MG63 (cell line): ENCODE measurements around the gene MRPL20. TPM values are rescaled to one million over a fixed set of nuclear protein-coding genes. Genes with fewer than 3 reads are reported as not detected.

Experiments used
- DNase-seq: peaks from one replicate; pipeline ENCODE4 v3.0.0-alpha.2; 2020
- H3K27me3 ChIP-seq: fragments of 250-450 bp; sonication (Bioruptor Pico); 2 replicates; pipeline ENCODE4 v1.5.1; 2020; ENCODE audit warnings: mild to moderate bottlenecking, moderate library complexity
- H3K36me3 ChIP-seq: fragments of 250-450 bp; sonication (Bioruptor Pico); 2 replicates; pipeline ENCODE4 v1.5.1; 2020; ENCODE audit warnings: mild to moderate bottlenecking, moderate library complexity
- H3K4me3 ChIP-seq: fragments of 250-450 bp; sonication (Bioruptor Pico); 2 replicates; pipeline ENCODE4 v1.5.1; 2020; ENCODE audit warnings: mild to moderate bottlenecking, moderate library complexity
- H3K9me3 ChIP-seq: fragments of 250-450 bp; sonication (Bioruptor Pico); 2 replicates; pipeline ENCODE4 v1.5.1; 2020; ENCODE audit warnings: mild to moderate bottlenecking, moderate library complexity
- total RNA-seq: library from RNA; depleted of rRNA; stranded (reverse); fragments of >200 nt; shearing (Covaris generic); gene quantifications from 2 replicates; pipeline ENCODE4 v1.2.3, GENCODE V29; 2014; ENCODE audit warnings: low replicate concordance

MRPL20 gene
- total RNA-seq, 1 experiment from 2014 or later: 55.2 TPM

DNA sequence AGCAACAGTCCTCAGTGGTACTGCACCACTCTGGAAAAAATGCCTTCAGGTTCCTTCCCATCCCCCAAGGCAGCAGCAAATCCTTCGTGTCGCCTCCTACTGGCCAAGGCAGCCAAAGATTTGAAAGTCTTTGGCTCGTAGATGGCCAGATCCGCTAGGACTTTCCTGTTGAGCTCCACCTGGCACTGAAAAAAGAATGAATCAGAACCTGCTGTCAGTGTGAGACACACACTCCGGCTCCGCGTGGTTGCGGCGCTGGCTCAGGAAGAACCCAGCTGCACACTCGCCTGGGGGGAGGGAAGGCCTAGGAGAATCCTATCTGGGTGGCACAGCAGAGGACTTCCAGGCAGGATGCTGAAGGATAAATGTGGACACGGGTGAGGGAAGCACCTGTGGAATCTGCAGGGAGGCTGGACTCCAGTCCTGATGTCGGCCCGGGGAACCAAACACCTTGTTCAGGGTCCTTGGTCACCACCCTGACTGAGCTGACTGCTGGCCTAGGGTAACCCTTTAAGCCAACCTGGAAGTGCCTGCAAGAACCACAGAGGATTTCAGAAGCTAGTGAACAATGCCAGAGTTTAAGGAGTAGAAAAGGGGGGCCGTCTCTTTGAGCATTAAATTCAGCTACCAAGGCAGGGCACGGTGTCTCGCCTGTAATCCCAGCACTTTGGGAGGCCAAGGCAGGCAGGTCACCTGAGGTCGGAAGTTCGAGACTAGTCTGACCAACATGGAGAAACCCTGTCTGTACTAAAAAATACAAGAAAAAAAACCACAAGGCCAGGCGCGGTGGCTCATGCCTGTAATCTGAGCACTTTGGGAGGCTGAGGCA lies 4.8 kb downstream of the MRPL20 start:
- H3K36me3 ChIP-seq: peaks cover 83% of the 10 kb centered on the region

DNA sequence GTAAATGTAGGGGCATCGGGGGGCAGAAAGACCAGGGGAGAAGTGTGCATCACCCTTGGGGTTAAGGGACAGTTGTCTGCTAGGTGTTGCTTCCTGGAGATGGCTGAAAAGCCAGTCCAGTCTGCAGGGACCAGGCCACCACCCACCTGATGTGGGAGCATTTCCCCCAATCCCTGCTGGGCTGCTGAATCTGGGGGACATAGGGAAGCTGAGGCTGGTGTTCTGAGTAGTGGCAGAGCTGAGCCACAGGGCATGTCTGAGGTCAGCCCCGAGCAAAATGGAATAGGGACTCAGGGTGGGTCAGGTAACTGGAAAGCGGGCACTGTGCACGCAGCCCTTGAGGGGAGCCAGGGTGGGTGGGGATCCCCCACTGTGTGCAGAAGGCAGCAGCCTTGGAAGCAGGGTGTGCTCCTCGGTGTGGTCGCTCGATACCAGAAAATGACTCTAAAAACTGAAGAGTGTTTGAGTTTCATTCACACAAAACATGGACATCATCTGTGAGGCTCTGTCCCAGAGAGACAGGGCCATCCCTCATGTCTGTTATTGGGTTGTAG lies 5.6 kb downstream of the MRPL20 start:
- no peaks in the 10 kb centered on the region for H3K27me3 ChIP-seq
- no peaks in the 10 kb centered on the region for H3K9me3 ChIP-seq
- H3K4me3 ChIP-seq: no peak overlapping the region; the same call in 1 of the 2 replicates
- H3K36me3 ChIP-seq: peaks cover 86% of the 10 kb centered on the region
- DNase-seq: no peak

More for the DNA sequence above, 4.8 kb downstream of the MRPL20 start:
- H3K9me3 ChIP-seq: no peaks in the 10 kb centered on the region
- H3K4me3 ChIP-seq: no peak overlapping the region
- H3K27me3 ChIP-seq: no peaks in the 10 kb centered on the region
- peak; percentile 68 for DNase-seq

DNA sequence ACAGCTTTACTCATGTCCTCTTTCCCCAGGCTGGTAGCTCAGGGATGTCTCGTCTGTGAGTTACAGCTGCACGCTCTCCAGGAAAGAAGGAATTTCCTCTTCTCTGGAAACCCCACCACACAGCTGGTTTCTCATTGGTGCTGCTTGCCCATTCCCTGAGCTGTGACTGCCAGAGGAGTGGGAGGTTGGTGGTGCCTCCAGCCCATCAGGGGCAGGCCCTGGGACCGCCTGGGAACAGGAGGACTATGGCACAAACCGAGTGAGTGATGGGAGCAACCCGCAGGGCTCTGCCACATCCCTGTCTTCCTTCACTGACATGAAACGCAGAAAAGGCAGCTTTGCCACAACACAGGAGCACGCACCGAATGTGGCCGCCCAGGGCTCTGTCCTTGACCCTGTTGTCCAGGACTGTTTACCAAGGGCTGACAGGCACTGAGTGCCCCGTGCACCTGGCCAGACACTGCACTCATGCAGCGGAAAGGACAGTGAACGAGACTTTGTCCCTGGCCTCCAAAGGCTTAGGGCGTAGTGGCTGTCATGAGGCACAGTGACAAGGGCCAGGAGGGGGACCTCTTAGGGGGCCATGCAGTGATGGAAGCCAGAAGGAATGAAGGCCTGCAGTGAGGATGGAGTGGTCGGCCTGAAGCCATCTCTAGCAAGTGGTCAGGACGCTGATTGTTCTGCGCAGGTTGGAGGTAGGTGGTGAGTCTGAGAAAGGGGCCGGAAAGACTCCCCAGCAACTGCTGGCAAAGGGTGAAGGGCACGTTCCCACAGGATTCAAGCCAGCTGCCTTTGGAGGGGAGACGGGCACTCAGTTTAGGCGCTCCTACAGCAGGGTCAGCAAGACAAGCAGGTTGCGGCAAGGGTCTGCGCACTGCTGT lies 6.3 kb downstream of the MRPL20 start:
- DNase-seq: no peak
- Histone ChIP-seq H3K9me3 (no peaks in the 10 kb centered on the region), H3K36me3 (peaks cover 83% of the 10 kb centered on the region), H3K4me3 (peak overlapping the region; percentile 93), H3K27me3 (no peaks in the 10 kb centered on the region)

DNA sequence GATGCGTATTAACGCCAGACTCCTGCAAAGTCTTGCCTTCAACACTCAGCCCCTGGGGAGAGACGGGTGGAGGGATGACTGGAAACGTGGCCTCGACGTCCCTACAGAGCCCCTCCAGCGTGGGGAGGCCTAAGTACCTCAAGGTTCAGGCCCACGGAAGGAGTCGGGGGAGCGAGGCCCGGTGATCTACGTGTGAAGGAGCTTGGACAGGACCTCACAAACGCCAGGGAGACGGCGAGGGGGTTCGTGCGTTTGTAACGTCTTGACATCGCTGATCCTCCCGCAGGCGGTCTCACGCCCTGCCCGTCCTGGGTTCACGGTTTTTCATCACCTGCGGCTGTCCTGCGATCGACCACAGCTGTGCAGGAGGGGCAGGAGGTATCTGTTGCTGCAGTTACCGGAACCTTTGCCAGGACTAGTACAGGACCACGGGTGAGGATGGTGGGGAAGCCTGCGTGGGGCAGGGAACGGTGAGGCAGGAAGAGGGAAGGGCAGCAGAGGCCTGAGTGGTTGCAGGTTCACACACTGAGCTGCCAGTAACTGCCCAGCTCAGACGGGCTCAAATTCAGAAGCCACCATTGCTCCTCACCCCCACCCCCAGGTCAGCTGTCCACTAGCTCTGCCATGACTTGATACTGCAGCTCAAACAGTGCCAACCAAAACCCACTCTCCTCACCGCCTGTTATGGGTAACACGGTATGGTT lies 7.1 kb downstream of the MRPL20 start:
- DNase-seq: no peak
- H3K9me3 ChIP-seq: no peaks in the 10 kb centered on the region
- peak overlapping the region; percentile 93 for H3K4me3 ChIP-seq
- peaks cover 83% of the 10 kb centered on the region for H3K36me3 ChIP-seq
- H3K27me3 ChIP-seq: no peaks in the 10 kb centered on the region

DNA sequence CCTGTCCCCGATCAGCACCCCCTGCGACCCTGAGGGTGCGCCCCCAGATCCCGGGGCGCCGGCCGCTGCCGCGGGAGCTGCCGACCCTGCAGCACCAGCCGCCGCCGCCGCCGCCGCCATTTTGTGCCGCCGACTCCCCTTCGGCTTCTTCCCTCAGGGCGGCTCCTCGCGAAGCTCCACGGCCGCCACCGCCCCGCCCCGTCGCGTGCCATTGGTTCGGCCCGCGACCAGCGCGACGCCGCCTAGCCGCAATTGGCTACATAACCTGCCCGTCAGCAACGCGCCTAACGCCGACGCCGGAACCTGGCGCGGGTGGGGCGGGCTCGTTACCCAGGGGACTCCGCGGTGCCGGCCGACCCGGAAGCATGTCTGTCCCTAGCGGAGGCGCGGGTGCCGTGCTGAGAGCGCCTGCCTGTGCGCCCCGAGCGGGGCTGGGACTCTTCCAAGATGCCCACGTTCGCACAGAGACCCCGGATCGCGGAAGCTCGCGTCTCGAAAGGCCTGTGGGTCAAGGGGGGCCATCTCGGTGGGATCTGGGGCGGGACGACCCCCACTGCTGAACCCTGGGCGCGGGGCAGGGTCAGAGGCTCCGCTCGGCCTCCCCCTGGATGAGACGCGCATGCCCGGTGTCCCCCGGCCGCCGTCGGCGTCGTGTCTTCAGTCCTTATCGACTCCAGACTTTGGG lies 7.8 kb downstream of the MRPL20 start, which contains the start of gene CCNL2:
Gene CCNL2 (minus strand): TSS at position 149 of the 685 bp plus-strand sequence. CDS start 29 bp downstream, at position 120.
- peak within 1 kb of the TSS; percentile 93 for H3K4me3 ChIP-seq
- H3K9me3 ChIP-seq: no peaks in the 10 kb centered on the region
- H3K27me3 ChIP-seq: no peaks in the 10 kb centered on the region
- DNase-seq: peak; percentile 99
- H3K36me3 ChIP-seq: peaks cover 81% of the 10 kb centered on the region

DNA sequence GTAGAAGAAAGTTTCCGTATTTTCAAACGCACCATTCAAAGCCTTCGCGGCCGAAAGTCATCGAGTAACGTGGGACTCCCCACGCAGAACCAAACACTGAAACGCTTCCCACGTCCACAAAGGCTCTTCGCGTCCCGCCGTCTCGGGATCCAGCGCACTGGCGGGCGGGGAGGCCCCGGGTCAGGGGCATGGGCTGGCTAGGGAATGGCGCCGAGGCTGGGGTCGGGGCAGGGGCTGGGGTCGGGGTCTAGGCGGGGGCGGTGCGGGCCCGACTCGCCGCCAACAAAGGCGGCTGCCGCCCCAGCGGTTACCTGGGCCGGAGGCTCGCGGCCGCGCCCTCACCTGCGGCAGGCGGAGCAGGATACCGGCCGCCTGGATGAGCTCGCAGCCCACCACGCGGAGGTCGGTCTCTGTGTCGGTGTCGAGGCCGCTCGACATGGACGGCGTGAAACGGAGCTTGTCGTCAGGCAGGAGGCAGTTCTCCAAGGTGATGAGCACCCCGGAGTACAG lies 8.4 kb downstream of the MRPL20 start:
- DNase-seq: no peak
- H3K36me3 ChIP-seq: peaks cover 81% of the 10 kb centered on the region
- H3K9me3 ChIP-seq: no peaks in the 10 kb centered on the region
- no peaks in the 10 kb centered on the region for H3K27me3 ChIP-seq
- H3K4me3 ChIP-seq: peak overlapping the region; percentile 93

DNA sequence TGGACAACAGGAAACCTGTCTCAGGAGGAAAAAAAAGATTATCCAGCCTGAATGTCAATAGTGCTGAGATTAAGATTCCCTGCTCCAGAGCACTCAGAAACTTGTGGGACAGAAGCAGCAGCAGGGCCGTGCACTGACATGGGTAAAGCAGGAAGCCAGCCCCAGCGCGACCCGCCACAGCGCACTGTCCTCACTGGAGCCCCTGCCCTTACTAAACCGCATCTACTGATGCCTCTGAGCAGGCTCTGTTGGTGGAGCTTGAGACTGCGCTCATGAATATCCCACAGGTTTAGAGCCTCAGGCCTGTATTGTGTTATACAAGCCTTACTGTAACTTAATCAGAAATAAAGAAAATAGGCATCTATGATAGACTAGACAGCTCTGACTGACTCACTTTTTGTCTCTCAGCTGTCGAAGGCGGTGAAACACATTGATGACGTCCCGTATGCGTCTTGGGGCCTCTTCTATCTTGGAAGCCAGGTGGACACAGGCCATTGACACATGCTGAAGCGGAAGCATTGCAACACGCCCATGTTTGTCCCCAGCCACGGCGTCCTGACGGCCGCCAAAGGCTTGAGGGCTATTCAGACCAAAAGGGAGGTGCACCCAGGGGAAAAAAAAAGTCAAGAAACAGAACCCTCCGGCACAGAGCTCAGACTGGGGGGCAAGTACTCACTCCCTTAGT lies 9.1 kb downstream of the MRPL20 start:
- Histone ChIP-seq H3K4me3 (peak overlapping the region; percentile 93), H3K9me3 (no peaks in the 10 kb centered on the region), H3K36me3 (peaks cover 81% of the 10 kb centered on the region), H3K27me3 (no peaks in the 10 kb centered on the region)
- no peak for DNase-seq

DNA sequence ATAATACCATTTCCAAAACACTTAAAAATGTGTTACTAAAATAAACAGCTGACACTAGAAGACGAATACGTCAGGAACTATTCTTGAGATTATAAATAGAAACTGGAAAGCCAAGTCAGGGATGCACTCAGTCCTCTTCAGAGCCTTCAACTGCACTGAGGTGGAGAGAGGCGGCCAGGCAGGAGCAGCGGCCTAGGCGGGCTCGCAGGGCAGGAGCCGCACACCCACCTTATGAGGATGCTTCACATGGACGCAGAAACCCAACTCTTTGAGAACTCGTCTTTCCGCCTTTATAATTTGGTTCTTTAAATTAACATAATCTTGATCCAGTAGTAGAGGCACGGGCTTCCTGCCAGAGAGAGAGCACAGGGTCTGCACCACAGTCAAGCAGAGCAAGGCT lies 11.9 kb downstream of the MRPL20 start:
- Histone ChIP-seq H3K36me3 (peaks cover 82% of the 10 kb centered on the region), H3K9me3 (no peaks in the 10 kb centered on the region), H3K27me3 (no peaks in the 10 kb centered on the region), H3K4me3 (no peak overlapping the region)
- DNase-seq: no peak

DNA sequence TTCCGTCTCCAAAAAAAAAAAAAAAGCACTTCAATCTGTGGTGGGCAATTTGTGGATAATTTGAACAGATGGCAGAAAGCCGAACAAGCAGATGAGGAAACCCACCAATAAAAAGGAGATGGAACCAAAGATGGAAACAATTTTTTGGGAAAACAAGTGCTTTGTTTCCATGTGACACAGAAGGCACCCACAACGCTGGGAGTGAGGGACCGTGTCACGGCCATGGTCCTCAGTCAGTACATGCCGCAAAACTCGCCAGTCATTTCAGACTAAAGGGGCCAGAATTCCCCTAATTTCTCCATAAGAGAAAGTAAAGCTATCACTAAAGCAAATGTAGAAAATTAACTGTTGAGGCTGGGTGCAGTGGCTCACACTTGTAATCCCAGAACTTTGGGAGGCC lies 13.0 kb downstream of the MRPL20 start:
- Histone ChIP-seq H3K36me3 (peaks cover 86% of the 10 kb centered on the region), H3K9me3 (no peaks in the 10 kb centered on the region), H3K4me3 (no peak overlapping the region)

DNA sequence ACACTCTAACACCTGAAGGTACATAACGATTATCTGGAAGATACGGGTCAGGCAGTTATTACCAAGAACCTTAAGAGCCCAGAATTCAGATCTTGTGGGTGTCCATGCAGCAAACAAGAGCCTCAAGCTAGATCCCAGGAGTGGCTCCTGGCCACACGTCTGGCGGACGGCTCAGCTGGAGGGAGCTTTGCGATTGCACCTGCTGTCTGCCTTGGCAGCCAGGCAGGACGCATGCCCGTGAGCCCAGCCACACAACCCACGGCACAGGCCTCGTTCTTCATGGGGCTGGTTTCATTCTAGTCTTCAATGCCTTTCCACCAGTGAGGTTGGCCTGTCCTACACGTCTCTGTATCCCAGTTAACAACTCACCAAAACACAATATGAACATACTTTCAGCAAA lies 13.7 kb downstream of the MRPL20 start:
- Histone ChIP-seq H3K4me3 (no peak overlapping the region), H3K36me3 (peaks cover 89% of the 10 kb centered on the region), H3K9me3 (no peaks in the 10 kb centered on the region), H3K27me3 (no peaks in the 10 kb centered on the region)
- DNase-seq: no peak

More for the DNA sequence above, 13.0 kb downstream of the MRPL20 start:
- no peaks in the 10 kb centered on the region for H3K27me3 ChIP-seq
- no peak for DNase-seq

DNA sequence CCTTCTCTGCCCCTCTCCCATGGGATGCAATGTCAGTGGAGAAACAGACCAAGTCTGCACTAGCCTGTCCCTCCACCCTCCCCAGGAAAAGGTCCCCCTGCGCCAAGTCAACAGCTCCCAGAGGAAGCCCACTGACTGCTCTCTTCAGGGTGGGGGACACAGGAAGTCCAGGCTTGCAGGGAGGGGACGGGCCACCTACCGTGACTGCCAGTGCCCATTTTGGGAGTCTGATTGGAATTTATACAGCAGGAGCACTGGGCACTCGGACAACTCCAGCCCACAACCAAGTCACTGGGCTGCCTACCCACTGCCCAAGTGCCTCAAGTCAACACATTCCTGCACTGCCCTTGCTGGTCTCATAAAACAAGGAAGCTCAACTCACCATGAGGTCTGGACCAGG lies 14.1 kb downstream of the MRPL20 start:
- Histone ChIP-seq H3K36me3 (peaks cover 89% of the 10 kb centered on the region), H3K4me3 (no peak overlapping the region), H3K9me3 (no peaks in the 10 kb centered on the region), H3K27me3 (no peaks in the 10 kb centered on the region)
- no peak for DNase-seq

DNA sequence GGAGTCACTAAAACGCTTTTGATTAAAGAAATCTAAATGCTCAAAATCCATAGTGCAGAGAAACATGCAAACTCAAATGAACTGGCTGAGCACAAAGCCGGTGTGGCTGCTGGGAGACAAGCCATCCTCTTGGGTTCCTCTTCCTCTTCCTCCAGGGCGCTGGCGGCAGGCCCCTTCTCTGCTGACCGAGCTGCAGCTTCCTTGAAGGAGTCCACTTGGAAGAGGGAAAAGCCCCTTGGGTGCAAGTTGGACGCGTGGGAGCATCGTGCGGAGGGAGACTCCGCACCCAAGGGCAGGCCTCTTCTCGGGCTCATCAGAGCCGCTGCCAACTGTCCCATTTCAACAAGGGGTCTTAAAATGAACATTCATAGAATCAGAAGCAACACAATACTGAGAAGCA lies 15.9 kb downstream of the MRPL20 start:
- H3K36me3 ChIP-seq: peaks cover 91% of the 10 kb centered on the region
- no peaks in the 10 kb centered on the region for H3K27me3 ChIP-seq
- H3K4me3 ChIP-seq: no peak overlapping the region
- H3K9me3 ChIP-seq: no peaks in the 10 kb centered on the region
- DNase-seq: no peak

DNA sequence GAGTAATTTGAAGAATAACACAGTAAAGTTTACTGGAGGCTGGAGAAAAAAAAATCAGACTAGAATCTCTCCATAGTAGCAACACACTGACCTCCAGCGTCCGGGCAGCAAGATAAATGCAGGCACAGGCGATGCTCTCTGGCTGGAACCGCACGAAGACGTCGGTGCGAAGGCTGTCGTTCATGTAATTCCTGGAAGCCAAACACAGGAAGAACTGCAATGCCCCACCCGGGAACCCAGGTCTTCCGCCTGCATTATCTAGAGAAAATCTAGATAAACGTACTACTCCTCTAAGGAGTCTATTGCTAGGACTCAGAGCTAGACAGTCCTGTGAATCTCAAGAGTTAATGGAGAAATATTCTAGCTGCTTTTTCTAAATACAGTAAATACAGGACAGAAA lies 16.4 kb downstream of the MRPL20 start:
- DNase-seq: no peak
- Histone ChIP-seq H3K4me3 (no peak overlapping the region), H3K36me3 (peaks cover 93% of the 10 kb centered on the region), H3K9me3 (no peaks in the 10 kb centered on the region), H3K27me3 (no peaks in the 10 kb centered on the region)

DNA sequence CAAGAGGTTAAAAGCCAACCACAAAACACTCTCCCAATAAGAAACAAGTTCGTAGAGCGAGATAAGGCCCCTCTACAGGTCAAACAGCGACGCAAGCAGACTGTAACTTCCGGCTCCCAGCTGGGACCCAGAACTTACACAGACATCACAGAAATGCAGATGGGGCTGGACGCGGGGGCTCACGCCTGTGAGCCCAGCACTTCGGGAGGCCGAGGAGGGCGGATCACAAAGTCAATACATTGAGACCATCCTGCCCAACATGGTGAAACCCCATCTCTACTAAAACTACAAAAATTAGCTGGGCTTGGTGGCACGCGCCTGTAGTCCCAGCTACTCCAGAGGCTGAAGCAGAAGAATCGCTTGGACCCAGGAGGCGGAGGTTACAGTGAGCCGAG lies 19.0 kb downstream of the MRPL20 start:
- Histone ChIP-seq H3K9me3 (no peaks in the 10 kb centered on the region), H3K4me3 (no peak overlapping the region), H3K36me3 (peaks cover 70% of the 10 kb centered on the region), H3K27me3 (no peaks in the 10 kb centered on the region)
- DNase-seq: no peak
